Measurements from ENCODE around the gene AMPD1.

Gene AMPD1

GRCh38 chr1:114691061-114691460, 4.3 kb downstream of the AMPD1 start:
- no peak overlapping the region for H3K4me3 ChIP-seq (replicated peaks in 1 of 2; ENCODE audit: low read depth in 2 of 2, low read length in 2 of 2)
- DNase-seq (ENCODE audit: low read depth in 2 of 2): no peak
- TF ChIP-seq CTCF (IDR thresholded peaks at IDR 0.05; ENCODE audit: low read depth, low read length): no peak

DNA sequence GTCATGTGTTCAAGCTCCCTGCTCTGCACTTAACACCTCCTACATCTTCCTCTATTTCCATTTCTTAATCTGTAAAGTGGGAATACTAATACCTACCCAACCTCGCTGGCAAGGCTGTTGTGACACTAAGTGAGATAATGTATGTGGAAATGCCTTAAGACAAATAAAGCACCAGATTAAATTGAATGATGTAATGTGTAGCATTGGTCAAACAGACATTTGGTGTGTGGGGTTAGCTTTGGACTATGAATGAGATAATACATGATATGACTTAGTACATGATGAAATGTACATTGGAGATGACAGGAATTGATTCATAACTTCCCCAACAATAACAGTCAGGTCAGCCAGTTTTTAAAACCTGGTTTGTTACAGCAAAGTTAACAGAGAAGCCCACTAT, 5.2 kb downstream of the AMPD1 start:
- DNase-seq (ENCODE audit: low read depth in 2 of 2): no peak
- TF ChIP-seq CTCF (IDR thresholded peaks at IDR 0.05; ENCODE audit: low read depth, low read length): no peak
- H3K4me3 ChIP-seq (replicated peaks in 1 of 2; ENCODE audit: low read depth in 2 of 2, low read length in 2 of 2): no peak overlapping the region

DNA sequence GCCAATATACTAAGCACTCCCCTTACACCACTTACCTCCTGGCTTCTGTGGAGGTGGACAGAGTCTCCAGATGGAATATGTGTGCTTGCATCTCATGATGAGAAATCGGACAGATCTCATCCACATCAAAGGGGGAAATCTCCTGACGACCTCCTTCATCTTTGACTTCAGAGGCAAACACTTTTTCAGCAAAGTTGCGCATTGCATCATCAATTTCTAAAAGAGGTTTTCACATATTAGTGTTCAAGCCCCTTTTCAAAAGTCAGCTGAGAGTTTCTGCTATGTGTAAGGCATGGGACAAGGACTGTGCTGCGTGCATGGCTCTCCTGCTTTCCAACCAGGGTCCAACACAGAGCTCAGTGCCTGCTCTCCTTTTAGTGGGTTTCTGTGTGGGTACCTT, 6.8 kb downstream of the AMPD1 start:
- TF ChIP-seq CTCF (IDR thresholded peaks at IDR 0.05; ENCODE audit: low read depth, low read length): no peak
- H3K4me3 ChIP-seq (replicated peaks in 1 of 2; ENCODE audit: low read depth in 2 of 2, low read length in 2 of 2): no peak overlapping the region
- DNase-seq (ENCODE audit: low read depth in 2 of 2): no peak

- no peak overlapping the region for H3K4me3 ChIP-seq (replicated peaks in 1 of 2; ENCODE audit: low read depth in 2 of 2, low read length in 2 of 2)
- DNase-seq (ENCODE audit: low read depth in 2 of 2): no peak
- no peak for TF ChIP-seq CTCF (IDR thresholded peaks at IDR 0.05; ENCODE audit: low read depth, low read length)
Measured at GRCh38 chr1:114685851-114686250, 9.5 kb downstream of the AMPD1 start.

DNA sequence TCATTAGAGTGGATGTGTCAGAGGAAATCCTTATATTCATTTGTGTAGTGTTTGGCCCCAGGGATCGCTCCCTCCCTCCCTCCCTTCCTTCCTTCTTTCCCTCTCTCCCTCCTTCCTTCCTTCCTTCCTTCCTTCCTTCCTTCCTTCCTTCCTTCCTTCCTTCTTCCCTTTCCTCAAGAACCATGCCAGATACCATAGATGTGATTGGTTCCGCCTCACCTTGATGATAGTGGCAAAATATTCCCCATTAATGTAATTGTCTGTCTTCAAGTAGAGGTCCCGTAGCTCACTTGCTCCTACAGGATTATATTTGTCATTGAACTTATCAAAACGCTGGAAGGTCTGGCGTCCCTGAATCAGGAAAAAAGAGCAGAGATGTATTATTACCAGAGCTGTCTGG, 17.7 kb downstream of the AMPD1 start:
- no peak overlapping the region for H3K4me3 ChIP-seq (replicated peaks in 1 of 2; ENCODE audit: low read depth in 2 of 2, low read length in 2 of 2)
- DNase-seq (ENCODE audit: low read depth in 2 of 2): no peak
- TF ChIP-seq CTCF (IDR thresholded peaks at IDR 0.05; ENCODE audit: low read depth, low read length): no peak

GRCh38 chr1:114676115-114676514, 19.2 kb downstream of the AMPD1 start:
- TF ChIP-seq CTCF (IDR thresholded peaks at IDR 0.05; ENCODE audit: low read depth, low read length): no peak
- no peak overlapping the region for H3K4me3 ChIP-seq (replicated peaks in 1 of 2; ENCODE audit: low read depth in 2 of 2, low read length in 2 of 2)
- DNase-seq (ENCODE audit: low read depth in 2 of 2): no peak

- no peak overlapping the region for H3K4me3 ChIP-seq (replicated peaks in 1 of 2; ENCODE audit: low read depth in 2 of 2, low read length in 2 of 2)
- DNase-seq (ENCODE audit: low read depth in 2 of 2): no peak
- no peak for TF ChIP-seq CTCF (IDR thresholded peaks at IDR 0.05; ENCODE audit: low read depth, low read length)
Measured at GRCh38 chr1:114671939-114672275, 23.4 kb downstream of the AMPD1 start.

Data from cardiac fibroblast (primary cell).